HG03159 (cell line): ENCODE measurements around the gene PAMR1.
"Not testable (repeated sequence)": the region's sequence is repeated elsewhere in the genome, so short reads cannot be mapped to it uniquely, and the experiment has no call there.

Experiments
- ATAC-seq: cut with Tn5 transposase; IDR thresholded peaks from one replicate; pipeline ENCODE4 v1.9.1; 2021; ENCODE audit warnings: mild to moderate bottlenecking, moderate library complexity; ENCODE audit not compliant: unreplicated experiment

The PAMR1 gene

DNA sequence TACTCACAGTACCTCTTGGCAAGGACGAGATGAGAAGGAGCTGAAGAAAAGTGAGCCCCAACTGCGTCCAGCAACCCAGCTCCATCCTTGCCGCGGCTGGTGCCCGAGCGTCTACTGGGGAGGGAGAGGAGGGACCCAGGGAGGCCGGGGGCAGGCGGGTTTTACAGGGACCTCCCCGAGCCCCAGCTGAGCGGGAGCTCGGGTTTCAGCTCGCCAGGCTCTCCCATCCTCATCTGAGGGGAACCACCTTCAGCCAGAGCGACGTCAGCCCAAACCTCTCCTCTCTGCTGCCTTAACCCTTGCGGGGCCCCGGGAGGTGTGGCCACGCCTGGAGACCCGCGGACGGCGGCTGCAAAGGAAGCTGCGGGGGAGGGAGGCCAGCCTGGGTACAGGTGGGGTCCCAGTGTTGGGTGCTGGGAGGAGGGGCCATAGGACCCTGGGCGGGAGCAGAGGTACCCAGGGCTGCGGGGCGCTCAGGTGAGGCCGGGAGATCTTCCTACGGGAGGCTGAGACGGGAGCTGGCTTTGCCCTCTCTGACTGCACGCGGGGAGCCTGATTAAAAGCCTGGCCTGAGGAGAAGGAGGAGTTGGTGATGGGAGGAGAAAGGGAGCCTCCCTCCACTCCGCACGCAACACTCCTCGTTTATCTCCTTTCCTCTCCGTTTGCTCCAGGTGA, at the start of gene PAMR1:
Gene PAMR1 (minus strand): TSS at position 116 of the 675 bp plus-strand sequence. CDS start 31 bp downstream, at position 85.
- no peak for ATAC-seq

GRCh38 chr11:35571696-35572095, 46.3 kb upstream of the PAMR1 start:
- no peak for ATAC-seq

GRCh38 chr11:35567737-35568465, 42.5 kb upstream of the PAMR1 start:
- ATAC-seq: no peak

GRCh38 chr11:35566885-35567284, 41.5 kb upstream of the PAMR1 start:
- ATAC-seq: no peak

DNA sequence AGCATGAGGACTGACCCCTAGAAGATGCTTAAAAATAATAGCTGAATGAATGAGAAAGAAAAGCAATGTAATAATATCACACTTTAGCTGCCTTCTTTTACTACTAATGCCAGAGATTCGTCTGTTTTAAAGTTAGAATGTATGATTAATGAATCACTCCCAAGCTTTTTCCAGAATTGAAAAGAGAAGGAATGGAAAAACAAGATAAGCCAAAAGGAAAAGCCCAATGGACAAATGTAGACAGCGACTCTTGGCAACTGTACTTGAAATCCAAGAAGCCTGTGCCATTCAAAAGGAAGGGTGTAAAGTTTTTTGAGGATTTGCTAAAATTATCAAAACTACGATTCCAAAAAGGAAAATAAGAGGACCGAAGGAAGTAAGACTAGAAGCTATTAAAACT, 40.8 kb upstream of the PAMR1 start:
- ATAC-seq: no peak

DNA sequence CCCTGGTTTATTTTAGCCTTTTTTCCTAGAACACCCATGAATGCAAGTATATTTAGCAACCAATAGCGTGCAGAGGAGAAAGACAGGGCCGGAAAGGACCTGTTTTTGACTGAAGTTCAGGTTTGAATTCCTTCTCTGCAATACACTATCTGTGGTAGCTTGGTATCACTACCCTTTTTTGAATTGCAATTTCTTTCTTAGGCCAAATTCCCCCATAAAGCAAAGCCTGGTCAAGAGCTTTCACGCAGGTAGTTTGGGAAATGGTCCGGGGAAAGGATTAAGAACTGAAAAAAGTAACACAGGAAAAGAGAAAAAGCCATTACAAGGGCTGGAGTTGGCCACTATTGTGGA, 38.8 kb upstream of the PAMR1 start:
- no peak for ATAC-seq

DNA sequence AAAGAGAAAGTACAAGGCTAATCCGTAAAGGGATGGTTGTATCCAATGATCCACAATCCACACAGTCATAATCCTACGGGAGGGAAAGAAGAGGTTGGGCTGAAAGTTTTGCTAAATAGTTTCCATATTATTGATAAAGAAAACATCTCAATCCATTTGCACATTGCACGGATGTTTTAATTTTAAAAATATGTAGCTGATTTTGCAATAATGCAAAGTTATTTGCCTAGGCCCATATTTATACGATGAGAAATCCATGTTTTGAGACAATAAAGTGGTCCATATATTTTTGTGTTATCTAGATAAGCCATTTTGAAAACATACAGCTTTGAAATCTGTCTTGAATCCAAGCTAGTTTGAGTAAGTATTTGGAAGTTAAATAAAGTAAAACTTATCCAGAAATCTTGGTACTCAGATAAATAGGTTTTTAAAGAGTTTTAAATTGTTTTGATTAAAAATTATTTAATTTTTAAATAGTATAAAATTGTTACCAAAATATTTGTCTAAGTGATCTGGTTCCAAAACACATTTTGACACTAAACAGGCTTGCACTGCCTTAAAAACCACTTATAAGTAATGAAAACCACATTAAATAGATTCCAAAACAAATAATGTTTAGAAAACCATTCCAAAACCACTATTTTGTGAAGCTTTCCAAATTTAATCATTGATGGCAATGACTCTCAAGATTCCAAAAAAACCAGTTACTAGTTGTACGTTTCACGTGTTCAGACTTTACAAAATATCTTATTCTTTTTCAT, 38.2 kb upstream of the PAMR1 start:
- ATAC-seq: no peak

- ATAC-seq: no peak
These were observed 34.5 kb upstream of the PAMR1 start for GRCh38 chr11:35559949-35560348.

GRCh38 chr11:35558513-35558912, 33.1 kb upstream of the PAMR1 start:
- ATAC-seq: no peak

DNA sequence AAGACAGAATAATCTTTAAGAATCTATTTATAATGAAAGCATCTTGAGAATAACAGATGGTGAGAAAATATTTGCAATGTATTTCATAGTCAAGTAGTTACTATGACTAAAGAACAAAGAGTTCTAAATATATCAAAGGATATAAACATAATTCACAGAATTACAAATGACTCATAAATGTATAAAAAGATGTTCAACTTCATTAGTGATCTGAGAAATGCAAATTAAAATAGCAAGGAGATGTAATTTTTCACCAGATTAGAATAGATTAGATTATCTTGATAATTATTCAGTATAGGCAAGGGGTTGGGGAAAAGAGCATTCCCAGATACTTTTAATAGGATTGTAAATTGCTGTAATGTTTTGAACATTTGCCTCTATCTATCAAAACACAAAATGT, 30.1 kb upstream of the PAMR1 start:
- ATAC-seq: no peak

- ATAC-seq: no peak
These were observed 29.3 kb upstream of the PAMR1 start for GRCh38 chr11:35554491-35555437.

DNA sequence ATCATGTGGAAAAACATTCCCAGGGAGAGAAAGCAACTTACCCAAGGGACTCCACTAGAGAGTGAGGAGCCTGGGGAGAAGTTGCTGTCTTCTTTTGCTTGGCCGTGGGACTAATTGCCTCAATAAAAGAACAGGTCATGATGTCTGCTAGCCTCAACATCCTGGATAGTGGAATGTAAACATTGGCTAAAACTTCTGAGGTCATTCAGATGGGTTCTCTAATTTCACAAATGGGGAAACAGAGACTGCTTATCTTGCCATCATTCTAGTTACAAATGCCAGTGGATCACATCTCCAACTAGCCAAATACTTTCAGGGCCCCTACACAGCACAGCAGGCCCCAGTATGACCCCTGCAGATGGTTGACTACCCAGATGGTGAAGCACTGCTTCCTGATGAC, 28.4 kb upstream of the PAMR1 start:
- ATAC-seq: no peak

GRCh38 chr11:35553021-35553420, 27.6 kb upstream of the PAMR1 start:
- no peak for ATAC-seq

GRCh38 chr11:35552616-35553015, 27.2 kb upstream of the PAMR1 start:
- ATAC-seq: no peak

- no peak for ATAC-seq
These were observed 25.1 kb upstream of the PAMR1 start for GRCh38 chr11:35550374-35551036.

DNA sequence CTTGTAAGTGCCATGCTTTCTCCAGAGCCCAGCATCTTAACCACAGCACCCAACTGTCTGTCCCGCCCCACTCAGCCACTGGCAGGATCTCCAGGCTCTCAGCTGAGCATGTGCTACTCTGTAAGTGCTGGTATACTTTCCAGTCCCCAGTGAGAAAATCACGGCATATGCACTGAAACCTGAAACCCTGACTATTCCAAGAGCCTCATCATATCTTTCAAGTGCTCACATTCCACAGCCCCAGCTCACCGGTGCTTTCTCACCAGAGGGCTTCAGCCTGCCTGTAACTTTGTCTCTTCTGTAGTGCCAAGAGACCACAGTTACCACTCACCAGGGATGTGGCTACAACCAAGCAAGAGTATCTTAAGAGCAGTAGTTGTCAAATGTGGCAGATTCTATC, 24.4 kb upstream of the PAMR1 start:
- ATAC-seq: no peak

DNA sequence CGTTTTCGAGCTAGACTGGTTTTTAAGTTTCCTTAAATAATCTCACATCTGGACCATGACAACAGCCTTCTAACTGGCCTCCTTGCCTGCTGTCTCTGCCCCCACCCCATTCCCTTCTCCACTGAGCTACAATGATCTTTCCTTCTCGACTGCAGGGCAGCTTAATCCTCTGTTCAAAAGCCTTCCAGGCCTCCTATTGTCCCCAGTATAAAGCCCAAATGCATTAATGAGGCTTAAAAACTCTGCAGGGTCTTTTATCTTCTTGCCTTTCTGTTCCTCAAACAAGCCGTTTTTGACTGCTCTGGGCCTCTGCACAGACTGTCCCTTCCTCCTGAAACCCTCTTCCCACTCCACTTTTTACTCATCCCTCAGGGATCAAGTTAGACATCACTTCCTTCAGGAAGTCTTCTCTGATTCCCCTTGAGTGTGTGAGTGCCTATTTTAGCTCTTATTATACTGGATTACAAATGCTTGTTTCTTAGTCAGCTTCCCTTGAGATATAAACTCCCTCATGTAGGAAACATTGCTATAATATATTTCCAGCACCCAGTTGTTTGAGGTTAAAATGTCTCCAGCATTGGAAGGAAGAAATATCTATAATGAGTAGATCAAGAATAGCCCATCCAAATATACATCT, 23.6 kb upstream of the PAMR1 start:
- no peak for ATAC-seq

- not testable (repeated sequence) for ATAC-seq
These were observed 22.6 kb upstream of the PAMR1 start for GRCh38 chr11:35547995-35548394.

GRCh38 chr11:35546317-35546716, 20.9 kb upstream of the PAMR1 start:
- no peak for ATAC-seq
